Muscle of back (tissue), 11 donors: ENCODE measurements around the gene TDG. TPM values are rescaled to one million over a fixed set of nuclear protein-coding genes. Genes with fewer than 3 reads are reported as not detected.

Experiments used
- DNase-seq, 3 donors: peaks; one replicate each; pipeline versions ENCODE4 v3.0.0 to v3.0.0-alpha.2; 2013
- polyA plus RNA-seq, 10 donors: library from polyadenylated mRNA; unstranded; fragments of 120-200 nt; gene quantifications; one replicate each; pipeline ENCODE4 v1.2.1, GENCODE V29; 2013; ENCODE audit not compliant: insufficient read length in 10 of 10

Gene TDG
- polyA plus RNA-seq, 10 donors = 23.3 to 39.6 (median 32.0) TPM

DNA sequence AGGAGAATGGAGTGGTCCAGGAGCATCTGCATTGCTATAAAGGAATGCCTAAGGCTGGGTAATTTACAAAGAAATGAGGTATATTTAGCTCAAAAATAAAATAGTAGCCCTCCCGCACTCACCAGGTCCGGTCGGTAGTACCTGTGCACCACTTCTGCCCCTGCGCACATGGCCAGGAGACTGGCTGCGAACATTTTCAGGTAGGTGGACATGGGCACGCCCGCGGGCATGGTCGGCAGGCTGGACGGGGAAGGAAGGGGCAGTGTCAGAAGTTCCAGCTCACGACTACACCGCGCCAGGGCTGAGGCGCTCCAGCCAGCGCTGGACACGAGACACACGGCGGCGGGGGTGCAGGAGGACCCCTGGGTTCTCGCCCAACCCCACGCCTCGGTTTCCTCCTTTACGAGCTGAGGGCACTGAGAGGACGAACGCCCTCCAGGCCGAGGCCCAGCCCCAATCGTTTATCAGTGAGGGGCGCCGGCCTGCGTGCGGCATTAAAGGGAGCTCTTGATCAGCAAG is 9.1 kb upstream of the TDG start:
- DNase-seq = no peak

GRCh38 chr12:103957865-103958388 is 7.7 kb upstream of the TDG start:
- no peak for DNase-seq

- no peak for DNase-seq
These were observed 7.1 kb upstream of the TDG start for GRCh38 chr12:103958621-103959020.

DNA sequence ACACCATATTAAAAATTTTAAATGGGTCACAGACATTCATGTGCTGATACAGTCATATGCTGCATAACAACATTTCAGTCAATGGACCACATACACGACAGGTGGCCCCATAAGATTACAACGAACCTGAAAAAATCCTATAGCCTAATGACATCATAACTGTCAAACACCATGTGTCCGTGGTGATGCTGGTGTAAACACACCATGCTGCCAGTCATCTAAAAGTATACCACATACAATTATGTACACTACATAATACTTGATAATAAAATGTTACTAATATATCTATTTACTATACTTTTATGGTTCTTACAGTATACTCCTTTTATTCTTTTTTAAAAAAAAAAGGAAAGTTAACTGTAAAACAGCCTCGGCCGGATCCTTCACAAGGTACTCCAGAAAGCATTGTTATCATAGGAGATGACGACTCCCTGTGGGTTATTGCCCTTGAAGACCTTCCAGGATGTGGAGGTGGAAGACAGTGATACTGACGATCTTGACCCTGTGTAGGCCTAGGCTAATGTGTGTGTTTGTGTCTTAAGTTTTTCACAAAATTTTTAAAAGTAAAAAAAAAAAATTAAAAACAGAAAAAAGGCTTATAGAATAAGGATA is 5.0 kb upstream of the TDG start:
- no peak for DNase-seq

DNA sequence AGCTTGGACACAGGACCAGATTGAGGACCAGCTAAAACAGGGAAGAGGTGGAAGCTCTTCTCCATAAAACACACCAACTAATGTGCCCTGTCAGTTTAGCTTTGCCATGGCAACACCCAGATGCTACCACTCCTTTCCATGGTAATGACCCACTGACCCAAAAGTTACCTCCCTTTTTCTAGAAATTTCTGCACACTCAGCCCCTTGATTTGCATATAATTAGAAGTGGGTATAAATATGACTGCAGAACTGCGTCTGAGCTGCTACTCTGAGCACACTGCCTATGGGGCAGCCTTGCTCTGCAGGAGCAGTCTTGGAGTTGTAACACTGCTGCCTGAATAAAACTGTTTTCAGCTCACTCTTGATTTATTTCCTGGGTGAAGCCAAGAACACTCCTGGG is 3.2 kb upstream of the TDG start:
- no peak for DNase-seq

- peak in 1 of 3 donors; percentile 4 for DNase-seq
These were observed 867 bp upstream of the TDG start for GRCh38 chr12:103964805-103965204.

DNA sequence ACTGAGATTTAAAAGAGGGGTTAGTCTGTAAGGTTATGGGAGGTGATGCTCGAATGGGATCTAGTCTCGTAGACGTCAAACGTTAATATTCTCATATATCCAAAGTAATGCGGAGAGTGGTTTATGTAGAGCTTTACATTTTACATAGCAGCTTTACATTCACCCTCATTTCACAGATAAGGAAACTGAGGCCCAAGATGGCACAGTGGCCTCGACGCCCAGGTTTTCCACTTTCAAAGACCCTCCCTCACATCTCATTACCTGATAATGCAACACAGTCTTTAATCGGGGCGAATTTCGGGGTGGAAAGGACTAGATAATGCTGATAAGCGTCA is 450 bp upstream of the TDG start:
- DNase-seq = no peak

DNA sequence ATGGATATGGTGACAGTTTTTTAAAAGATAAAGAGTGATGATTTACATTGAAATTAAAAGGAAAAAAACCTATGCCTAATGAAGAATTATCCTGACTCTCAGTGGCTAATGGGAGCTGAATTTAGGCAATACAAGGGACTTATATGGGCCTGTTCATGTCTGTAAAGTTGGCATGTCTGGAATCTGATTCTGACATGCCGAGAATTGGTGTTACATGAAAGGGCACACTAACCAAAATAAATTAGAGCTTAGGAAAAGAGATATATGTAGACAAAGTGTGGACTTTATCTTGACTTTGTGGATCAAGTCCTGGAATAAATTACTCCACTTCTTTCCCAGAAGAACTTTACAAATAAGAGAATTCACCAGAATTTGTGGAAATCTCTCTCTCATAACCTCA is 1.1 kb downstream of the TDG start:
- peak in 1 of 3 donors; percentile 24 for DNase-seq

DNA sequence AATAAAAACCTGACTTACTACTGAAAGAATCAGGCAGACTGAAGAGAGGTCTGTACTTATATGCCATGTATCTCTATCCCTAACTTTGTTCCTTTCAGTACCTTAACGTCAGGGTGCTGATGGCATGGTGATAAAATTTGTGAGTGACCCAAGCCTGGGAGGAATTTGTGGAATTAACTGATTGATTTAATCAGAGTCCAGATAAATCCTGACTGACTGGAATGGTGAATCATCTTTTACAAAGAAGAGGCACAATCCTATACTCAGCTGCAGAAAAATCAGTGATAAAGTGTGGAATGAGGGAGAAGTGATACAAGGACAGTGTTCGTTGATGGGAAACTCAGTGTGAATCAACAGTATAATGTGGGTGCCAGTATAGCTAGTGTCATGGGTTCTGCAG is 3.7 kb downstream of the TDG start:
- no peak for DNase-seq

GRCh38 chr12:103973909-103974308 is 8.2 kb downstream of the TDG start:
- DNase-seq = no peak

GRCh38 chr12:103975368-103975767 is 9.7 kb downstream of the TDG start:
- DNase-seq = no peak

GRCh38 chr12:103978384-103978982 is 12.8 kb downstream of the TDG start:
- DNase-seq = no peak

DNA sequence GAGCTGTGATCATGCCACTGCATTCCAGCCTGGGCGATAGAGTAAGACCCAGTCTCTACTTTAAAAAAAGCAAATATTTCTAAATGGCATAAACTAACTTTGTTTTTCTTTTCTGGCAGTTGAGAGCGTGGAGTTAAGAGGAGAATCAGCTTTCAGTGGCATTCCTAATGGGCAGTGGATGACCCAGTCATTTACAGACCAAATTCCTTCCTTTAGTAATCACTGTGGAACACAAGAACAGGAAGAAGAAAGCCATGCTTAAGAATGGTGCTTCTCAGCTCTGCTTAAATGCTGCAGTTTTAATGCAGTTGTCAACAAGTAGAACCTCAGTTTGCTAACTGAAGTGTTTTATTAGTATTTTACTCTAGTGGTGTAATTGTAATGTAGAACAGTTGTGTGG is 21.2 kb downstream of the TDG start:
- DNase-seq = no peak

DNA sequence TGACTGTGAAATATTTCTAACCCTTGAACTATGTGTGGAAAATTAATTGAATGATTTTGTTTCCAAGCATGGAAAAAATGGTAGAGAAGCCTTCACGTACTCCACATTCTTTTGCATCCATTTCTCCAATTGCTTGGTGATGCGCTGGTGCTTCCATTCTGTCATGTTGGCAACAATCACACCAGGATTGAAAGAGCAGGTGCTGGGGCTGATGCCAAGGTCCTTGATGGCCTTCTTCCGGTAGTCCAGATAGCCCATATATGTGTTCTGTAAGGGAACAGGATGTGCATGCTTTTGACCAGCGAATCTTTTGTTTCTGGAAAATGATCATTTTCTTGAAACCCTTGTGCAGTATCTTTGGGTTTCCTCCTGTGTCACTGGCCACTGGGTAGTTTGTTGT is 28.6 kb downstream of the TDG start:
- peak in 2 of 3 donors; percentile 51 to 71 for DNase-seq

DNA sequence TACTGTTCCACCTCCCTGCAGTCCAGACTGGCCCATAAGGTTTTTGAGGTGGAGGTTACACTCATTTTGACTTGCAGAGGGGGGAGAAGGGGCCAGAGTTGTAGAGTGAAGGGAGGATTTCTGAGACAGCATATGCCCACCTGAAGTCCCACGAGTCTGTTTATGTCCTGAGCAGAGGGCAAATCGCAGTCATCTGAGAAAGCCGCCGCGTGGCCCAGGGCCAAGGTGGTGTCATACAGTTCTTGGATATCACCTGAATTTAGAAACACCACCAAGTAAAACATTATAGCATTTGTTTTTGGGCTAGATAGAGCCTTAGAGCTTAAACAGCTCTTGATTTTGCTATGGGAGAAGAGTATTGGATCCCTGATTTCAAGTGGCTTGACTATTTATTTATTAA is 30.9 kb downstream of the TDG start:
- DNase-seq = no peak

DNA sequence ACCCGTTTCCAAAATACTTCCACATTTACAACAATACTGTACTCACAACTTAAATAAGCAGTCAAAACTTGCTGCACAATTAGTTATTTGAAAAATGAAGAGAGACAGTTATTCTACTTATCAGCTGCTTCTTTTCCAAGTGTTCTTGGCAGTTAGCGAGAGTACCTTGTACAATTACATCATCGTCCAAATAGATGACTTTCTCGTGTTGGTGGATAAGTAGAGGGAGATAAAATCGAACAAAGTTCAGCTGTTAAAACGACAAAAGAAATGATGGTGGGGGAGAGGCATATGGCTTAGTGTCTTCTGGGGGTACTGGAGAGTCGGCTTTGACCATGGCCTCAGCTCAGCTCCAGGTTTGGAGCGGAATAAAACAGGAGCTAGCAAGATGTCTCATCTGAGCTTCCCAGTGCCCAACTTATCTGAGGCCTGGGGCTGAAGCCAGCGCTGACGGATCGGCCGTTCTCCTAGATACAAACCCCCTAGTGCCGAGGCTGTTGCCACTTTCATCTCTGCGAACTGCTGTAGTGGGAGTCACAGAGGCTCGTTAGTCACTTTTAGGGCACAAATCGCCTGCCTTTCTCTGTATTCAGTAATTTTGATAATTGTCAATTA is 31.7 kb downstream of the TDG start:
- peak in 1 of 3 donors; percentile 63 for DNase-seq

- peak in 2 of 3 donors; percentile 48 to 75 for DNase-seq
These were observed 33.3 kb downstream of the TDG start for GRCh38 chr12:103998976-103999375.

DNA sequence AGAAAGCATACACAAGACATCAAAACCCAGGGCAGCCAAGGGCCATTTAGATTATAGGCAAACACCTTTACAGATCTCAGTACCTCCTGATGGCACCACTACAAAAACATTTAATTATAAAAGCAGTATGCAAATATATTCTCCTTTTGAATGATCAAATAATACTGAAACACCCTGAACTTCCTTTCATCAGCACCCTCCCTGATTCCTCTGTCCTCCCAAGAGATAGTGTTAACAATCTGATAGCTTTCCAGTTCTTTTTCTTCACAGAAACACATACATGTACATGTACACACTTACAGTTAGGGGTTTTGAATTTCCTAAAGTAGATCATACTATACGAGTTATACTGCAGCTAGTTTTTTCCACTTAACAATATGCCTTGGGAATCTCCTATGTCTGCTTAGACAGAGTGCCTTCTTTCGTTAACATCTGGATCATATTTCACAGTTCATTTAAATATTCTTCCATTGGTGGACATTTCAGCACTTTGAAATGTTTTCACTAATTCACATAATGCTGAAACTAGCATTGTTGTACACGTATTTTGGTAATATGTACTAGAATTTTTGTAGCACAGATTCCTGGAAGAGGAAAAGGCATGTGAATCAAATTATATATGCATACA is 35.2 kb downstream of the TDG start:
- DNase-seq = peak in 1 of 3 donors; percentile 40

DNA sequence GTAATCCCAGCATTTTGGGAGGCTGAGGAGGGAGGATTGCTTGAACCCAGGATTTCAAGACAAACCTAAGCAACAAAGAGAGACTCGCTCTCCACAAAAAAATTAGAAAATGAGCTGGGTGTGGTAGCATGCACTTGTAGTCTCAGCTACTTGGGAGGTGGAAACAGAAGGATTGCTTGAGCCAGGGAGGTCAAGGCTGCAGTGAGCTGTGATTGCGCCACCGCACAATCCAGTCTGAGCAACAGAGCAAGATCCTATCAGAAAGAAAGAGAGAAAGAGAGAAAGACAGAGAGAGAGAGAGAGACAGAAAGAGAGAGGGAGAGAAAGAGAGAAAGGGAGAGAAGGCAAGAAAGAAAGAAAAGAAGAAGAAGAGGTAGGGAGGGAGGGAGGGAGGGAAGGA is 37.0 kb downstream of the TDG start:
- DNase-seq = no peak

GRCh38 chr12:104003596-104003995 is 37.9 kb downstream of the TDG start:
- DNase-seq = no peak

GRCh38 chr12:104006929-104007328 is 41.3 kb downstream of the TDG start:
- DNase-seq = peak in 1 of 3 donors; percentile 65

- DNase-seq = no peak
These were observed 44.4 kb downstream of the TDG start for GRCh38 chr12:104010121-104010520.
